NT2/D1 (cell line): ENCODE measurements around the gene SHISAL1.

Experiments used
- YY1 ChIP-seq: IDR thresholded peaks from 2 replicates; pipeline ENCODE4 v1.6.1; 2011; ENCODE audit not compliant: insufficient read length, insufficient read depth
- ZNF274 ChIP-seq: IDR thresholded peaks from 2 replicates; pipeline ENCODE4 v1.6.1; 2011; ENCODE audit warnings: mild to moderate bottlenecking, low read depth, low read length

GRCh38 chr22:44352378-44353035 lies 39.8 kb upstream of the SHISAL1 start:
- no peak for TF ChIP-seq YY1
- no peak for TF ChIP-seq ZNF274
